HEK293 (cell line): ENCODE measurements around the gene MLNR.

ENCODE experiments used
- CTCF ChIA-PET: fragments of 350-600 bp; formaldehyde crosslinking; extraction: SDS; loops from one replicate; lab custom pipeline; 2021; ENCODE audit warnings: antibody characterized with exemption; lab: Yijun Ruan, JAX
- POLR2A ChIA-PET: fragments of 300-600 bp; formaldehyde crosslinking; extraction: SDS; loops from one replicate; lab custom pipeline; 2020; ENCODE audit warnings: antibody characterized with exemption, inconsistent platforms; lab: Yijun Ruan, JAX
- H3K27ac ChIP-seq: fragments of 200-500 bp; sonication (Bioruptor generic); 2 replicates; pipeline ENCODE4 v1.5.1; 2014; ENCODE audit warnings: low read depth, low read length, control low read depth, inconsistent platforms; ENCODE audit errors: extremely low read depth
- H3K36me3 ChIP-seq, 2 experiments: fragments of 200-500 bp in 1 of 2; sonication (Bioruptor generic) in 1 of 2; 1 replicate in 1 of 2; 2 replicates in 1 of 2; pipeline ENCODE4 v1.5.1; 2014 to 2017; ENCODE audit warnings: inconsistent platforms in 2 of 2, low read length in 2 of 2; ENCODE audit not compliant: control insufficient read depth in 2 of 2, insufficient read depth in 1 of 2
- H3K4me1 ChIP-seq: fragments of 200-500 bp; sonication (Bioruptor generic); 2 replicates; pipeline ENCODE4 v1.5.1; 2014; ENCODE audit warnings: mild to moderate bottlenecking, low read length, inconsistent platforms; ENCODE audit not compliant: control insufficient read depth, insufficient read depth
- H3K4me3 ChIP-seq: 2 replicates; pipeline ENCODE4 v1.5.1; 2011; ENCODE audit warnings: low read depth, mild to moderate bottlenecking, control low read depth, low read length, moderate library complexity
- H3K9me3 ChIP-seq: fragments of 200-500 bp; sonication (Bioruptor generic); 2 replicates; pipeline ENCODE4 v1.5.1; 2014; ENCODE audit warnings: low read depth, low read length, inconsistent platforms; ENCODE audit not compliant: control insufficient read depth, insufficient read depth
- EGR2 ChIP-seq: fragments of 450-650 bp; formaldehyde crosslinking; IDR thresholded peaks from 2 replicates; pipeline ENCODE4 v1.5.1; 2016; ENCODE audit warnings: low read depth, missing biosample characterization, missing genetic modification characterization
- GLIS1 ChIP-seq: fragments of 450-650 bp; formaldehyde crosslinking; IDR thresholded peaks from 2 replicates; pipeline ENCODE4 v1.5.1; 2016; ENCODE audit warnings: missing biosample characterization, missing genetic modification characterization
- OSR2 ChIP-seq: fragments of 450-650 bp; formaldehyde crosslinking; IDR thresholded peaks from 2 replicates; pipeline ENCODE4 v1.5.1; 2016; ENCODE audit warnings: missing biosample characterization, missing genetic modification characterization
- SALL2 ChIP-seq: fragments of 450-650 bp; formaldehyde crosslinking; IDR thresholded peaks from 2 replicates; pipeline ENCODE4 v1.5.0; 2017; ENCODE audit warnings: missing biosample characterization, mild to moderate bottlenecking, missing genetic modification characterization, borderline replicate concordance
- ZBTB8A ChIP-seq: fragments of 450-650 bp; formaldehyde crosslinking; IDR thresholded peaks from 2 replicates; pipeline ENCODE4 v1.5.1; 2016; ENCODE audit warnings: missing biosample characterization, missing genetic modification characterization
- ZIC2 ChIP-seq: fragments of 450-650 bp; formaldehyde crosslinking; IDR thresholded peaks from 2 replicates; pipeline ENCODE4 v1.5.1; 2016; ENCODE audit warnings: missing biosample characterization, missing genetic modification characterization
- ZNF169 ChIP-seq: fragments of 450-650 bp; formaldehyde crosslinking; IDR thresholded peaks from 2 replicates; pipeline ENCODE4 v1.5.1; 2016; ENCODE audit warnings: missing biosample characterization, missing genetic modification characterization
- ZNF202 ChIP-seq: fragments of 450-650 bp; formaldehyde crosslinking; IDR thresholded peaks from 2 replicates; pipeline ENCODE4 v1.5.1; 2016; ENCODE audit warnings: missing biosample characterization, missing genetic modification characterization, borderline replicate concordance
- ZNF248 ChIP-seq: fragments of 450-650 bp; formaldehyde crosslinking; IDR thresholded peaks from 2 replicates; pipeline ENCODE4 v1.5.1; 2017; ENCODE audit warnings: missing biosample characterization, missing genetic modification characterization
- ZNF416 ChIP-seq: fragments of 450-650 bp; formaldehyde crosslinking; IDR thresholded peaks from 2 replicates; pipeline ENCODE4 v1.5.1; 2016; ENCODE audit warnings: missing biosample characterization, missing genetic modification characterization
- ZNF510 ChIP-seq: fragments of 450-650 bp; formaldehyde crosslinking; IDR thresholded peaks from 2 replicates; pipeline ENCODE4 v1.5.1; 2018; ENCODE audit warnings: mild to moderate bottlenecking, missing genetic modification characterization, missing biosample characterization; ENCODE audit not compliant: insufficient replicate concordance
- ZNF521 ChIP-seq: fragments of 450-650 bp; formaldehyde crosslinking; IDR thresholded peaks from 2 replicates; pipeline ENCODE4 v1.5.1; 2017; ENCODE audit warnings: missing biosample characterization, mild to moderate bottlenecking, missing genetic modification characterization
- ZNF549 ChIP-seq: fragments of 450-650 bp; IDR thresholded peaks from 2 replicates; pipeline ENCODE4 v1.5.1; 2018; ENCODE audit warnings: missing biosample characterization, missing genetic modification characterization, mild to moderate bottlenecking, inconsistent platforms, moderate library complexity
- ZNF629 ChIP-seq: fragments of 450-650 bp; formaldehyde crosslinking; IDR thresholded peaks from 2 replicates; pipeline ENCODE4 v1.5.1; 2017; ENCODE audit warnings: missing biosample characterization, missing genetic modification characterization
- TF ChIP-seq, protein P1 (sequence below): fragments of 450-650 bp; formaldehyde crosslinking; IDR thresholded peaks from 2 replicates; pipeline ENCODE4 v1.5.1; 2017; ENCODE audit warnings: missing biosample characterization, missing genetic modification characterization
- TF ChIP-seq, protein P2 (sequence below): sonication (generic); formaldehyde crosslinking; IDR thresholded peaks from 2 replicates; pipeline ENCODE4 v1.8.1; 2022; ENCODE audit warnings: mild to moderate bottlenecking, moderate library complexity, missing genetic modification reagents
- TF ChIP-seq, protein P3 (sequence below): fragments of 450-650 bp; formaldehyde crosslinking; IDR thresholded peaks from 2 replicates; pipeline ENCODE4 v1.5.1; 2016; ENCODE audit warnings: missing biosample characterization, missing genetic modification characterization
- TF ChIP-seq, protein P4 (sequence below): fragments of 450-650 bp; formaldehyde crosslinking; IDR thresholded peaks from 2 replicates; pipeline ENCODE4 v1.5.0; 2017; ENCODE audit warnings: missing biosample characterization, missing genetic modification characterization, borderline replicate concordance
- TF ChIP-seq, protein P5 (sequence below): fragments of 450-650 bp; formaldehyde crosslinking; IDR thresholded peaks from 2 replicates; pipeline ENCODE4 v1.5.1; 2016; ENCODE audit warnings: missing biosample characterization, missing genetic modification characterization

Gene MLNR

DNA sequence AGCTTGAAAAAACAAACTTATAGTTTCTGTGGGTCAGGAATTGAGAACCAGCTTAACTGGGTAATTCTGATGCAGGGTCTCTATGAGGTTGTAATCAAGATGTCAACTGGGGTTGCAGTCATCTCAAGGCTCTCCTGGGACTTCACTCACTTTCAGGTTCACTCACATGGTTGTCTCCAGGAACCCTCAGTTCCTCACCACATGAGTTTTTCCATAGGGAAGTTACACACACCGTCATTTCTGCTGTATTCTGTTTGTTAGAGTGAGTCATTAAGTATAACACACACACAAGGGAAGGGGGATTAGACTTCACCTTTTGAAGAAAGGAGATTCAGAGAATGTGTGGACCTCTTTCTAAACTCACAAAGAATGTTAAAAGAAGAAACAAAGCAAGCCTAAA lies 34.9 kb upstream of the MLNR start (continued):
- TF ChIP-seq, protein P1, sequence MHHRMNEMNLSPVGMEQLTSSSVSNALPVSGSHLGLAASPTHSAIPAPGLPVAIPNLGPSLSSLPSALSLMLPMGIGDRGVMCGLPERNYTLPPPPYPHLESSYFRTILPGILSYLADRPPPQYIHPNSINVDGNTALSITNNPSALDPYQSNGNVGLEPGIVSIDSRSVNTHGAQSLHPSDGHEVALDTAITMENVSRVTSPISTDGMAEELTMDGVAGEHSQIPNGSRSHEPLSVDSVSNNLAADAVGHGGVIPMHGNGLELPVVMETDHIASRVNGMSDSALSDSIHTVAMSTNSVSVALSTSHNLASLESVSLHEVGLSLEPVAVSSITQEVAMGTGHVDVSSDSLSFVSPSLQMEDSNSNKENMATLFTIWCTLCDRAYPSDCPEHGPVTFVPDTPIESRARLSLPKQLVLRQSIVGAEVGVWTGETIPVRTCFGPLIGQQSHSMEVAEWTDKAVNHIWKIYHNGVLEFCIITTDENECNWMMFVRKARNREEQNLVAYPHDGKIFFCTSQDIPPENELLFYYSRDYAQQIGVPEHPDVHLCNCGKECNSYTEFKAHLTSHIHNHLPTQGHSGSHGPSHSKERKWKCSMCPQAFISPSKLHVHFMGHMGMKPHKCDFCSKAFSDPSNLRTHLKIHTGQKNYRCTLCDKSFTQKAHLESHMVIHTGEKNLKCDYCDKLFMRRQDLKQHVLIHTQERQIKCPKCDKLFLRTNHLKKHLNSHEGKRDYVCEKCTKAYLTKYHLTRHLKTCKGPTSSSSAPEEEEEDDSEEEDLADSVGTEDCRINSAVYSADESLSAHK (tag by site-specific recombination): no peak
- no peak for TF ChIP-seq ZNF510 (tag by site-specific recombination)
- TF ChIP-seq, protein P2, sequence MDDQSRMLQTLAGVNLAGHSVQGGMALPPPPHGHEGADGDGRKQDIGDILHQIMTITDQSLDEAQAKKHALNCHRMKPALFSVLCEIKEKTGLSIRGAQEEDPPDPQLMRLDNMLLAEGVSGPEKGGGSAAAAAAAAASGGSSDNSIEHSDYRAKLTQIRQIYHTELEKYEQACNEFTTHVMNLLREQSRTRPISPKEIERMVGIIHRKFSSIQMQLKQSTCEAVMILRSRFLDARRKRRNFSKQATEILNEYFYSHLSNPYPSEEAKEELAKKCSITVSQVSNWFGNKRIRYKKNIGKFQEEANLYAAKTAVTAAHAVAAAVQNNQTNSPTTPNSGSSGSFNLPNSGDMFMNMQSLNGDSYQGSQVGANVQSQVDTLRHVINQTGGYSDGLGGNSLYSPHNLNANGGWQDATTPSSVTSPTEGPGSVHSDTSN (CRISPR knock-in tag): no peak
- no peak for TF ChIP-seq ZNF629

DNA sequence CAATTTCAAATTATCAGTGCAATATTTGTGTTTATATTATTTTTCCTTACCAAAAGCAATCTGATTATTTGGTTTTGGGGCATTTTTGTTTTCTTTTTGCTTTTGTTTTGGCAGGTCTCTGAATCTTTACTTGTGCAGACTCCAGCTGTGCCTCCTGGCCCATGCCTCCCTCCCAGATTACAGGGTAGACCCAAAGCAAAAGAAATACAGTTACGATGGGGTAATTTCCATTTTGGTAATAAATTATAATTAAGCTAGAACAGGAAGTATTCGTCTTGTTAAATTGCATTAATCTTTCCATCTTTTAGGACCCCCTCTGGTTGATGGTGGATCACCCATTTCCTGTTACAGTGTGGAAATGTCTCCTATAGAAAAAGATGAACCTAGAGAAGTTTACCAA lies 29.2 kb upstream of the MLNR start:
- H3K4me3 ChIP-seq: no peak overlapping the region
- no peak overlapping the region for H3K27ac ChIP-seq
- TF ChIP-seq ZIC2 (tag by site-specific recombination): no peak
- TF ChIP-seq ZNF549 (tag by site-specific recombination): no peak
- TF ChIP-seq, protein P3, sequence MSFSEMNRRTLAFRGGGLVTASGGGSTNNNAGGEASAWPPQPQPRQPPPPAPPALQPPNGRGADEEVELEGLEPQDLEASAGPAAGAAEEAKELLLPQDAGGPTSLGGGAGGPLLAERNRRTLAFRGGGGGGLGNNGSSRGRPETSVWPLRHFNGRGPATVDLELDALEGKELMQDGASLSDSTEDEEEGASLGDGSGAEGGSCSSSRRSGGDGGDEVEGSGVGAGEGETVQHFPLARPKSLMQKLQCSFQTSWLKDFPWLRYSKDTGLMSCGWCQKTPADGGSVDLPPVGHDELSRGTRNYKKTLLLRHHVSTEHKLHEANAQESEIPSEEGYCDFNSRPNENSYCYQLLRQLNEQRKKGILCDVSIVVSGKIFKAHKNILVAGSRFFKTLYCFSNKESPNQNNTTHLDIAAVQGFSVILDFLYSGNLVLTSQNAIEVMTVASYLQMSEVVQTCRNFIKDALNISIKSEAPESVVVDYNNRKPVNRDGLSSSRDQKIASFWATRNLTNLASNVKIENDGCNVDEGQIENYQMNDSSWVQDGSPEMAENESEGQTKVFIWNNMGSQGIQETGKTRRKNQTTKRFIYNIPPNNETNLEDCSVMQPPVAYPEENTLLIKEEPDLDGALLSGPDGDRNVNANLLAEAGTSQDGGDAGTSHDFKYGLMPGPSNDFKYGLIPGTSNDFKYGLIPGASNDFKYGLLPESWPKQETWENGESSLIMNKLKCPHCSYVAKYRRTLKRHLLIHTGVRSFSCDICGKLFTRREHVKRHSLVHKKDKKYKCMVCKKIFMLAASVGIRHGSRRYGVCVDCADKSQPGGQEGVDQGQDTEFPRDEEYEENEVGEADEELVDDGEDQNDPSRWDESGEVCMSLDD (tag by site-specific recombination): no peak
- no peak for TF ChIP-seq ZNF416
- TF ChIP-seq, protein P4, sequence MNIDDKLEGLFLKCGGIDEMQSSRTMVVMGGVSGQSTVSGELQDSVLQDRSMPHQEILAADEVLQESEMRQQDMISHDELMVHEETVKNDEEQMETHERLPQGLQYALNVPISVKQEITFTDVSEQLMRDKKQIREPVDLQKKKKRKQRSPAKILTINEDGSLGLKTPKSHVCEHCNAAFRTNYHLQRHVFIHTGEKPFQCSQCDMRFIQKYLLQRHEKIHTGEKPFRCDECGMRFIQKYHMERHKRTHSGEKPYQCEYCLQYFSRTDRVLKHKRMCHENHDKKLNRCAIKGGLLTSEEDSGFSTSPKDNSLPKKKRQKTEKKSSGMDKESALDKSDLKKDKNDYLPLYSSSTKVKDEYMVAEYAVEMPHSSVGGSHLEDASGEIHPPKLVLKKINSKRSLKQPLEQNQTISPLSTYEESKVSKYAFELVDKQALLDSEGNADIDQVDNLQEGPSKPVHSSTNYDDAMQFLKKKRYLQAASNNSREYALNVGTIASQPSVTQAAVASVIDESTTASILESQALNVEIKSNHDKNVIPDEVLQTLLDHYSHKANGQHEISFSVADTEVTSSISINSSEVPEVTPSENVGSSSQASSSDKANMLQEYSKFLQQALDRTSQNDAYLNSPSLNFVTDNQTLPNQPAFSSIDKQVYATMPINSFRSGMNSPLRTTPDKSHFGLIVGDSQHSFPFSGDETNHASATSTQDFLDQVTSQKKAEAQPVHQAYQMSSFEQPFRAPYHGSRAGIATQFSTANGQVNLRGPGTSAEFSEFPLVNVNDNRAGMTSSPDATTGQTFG (tag by site-specific recombination): no peak
- TF ChIP-seq, protein P5, sequence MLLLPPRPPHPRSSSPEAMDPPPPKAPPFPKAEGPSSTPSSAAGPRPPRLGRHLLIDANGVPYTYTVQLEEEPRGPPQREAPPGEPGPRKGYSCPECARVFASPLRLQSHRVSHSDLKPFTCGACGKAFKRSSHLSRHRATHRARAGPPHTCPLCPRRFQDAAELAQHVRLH (tag by site-specific recombination): no peak
- TF ChIP-seq, protein P2 (CRISPR knock-in tag): no peak
- no peak for TF ChIP-seq ZBTB8A
- no peak for TF ChIP-seq ZNF169
- TF ChIP-seq EGR2 (tag by site-specific recombination): no peak
- no peak for TF ChIP-seq ZNF521
- no peak for TF ChIP-seq SALL2 (tag by site-specific recombination)
- TF ChIP-seq ZNF248 (tag by site-specific recombination): no peak
- no peak for TF ChIP-seq OSR2 (tag by site-specific recombination)
- no peak for TF ChIP-seq GLIS1
- no peak for TF ChIP-seq ZNF202 (tag by site-specific recombination)
- ChIA-PET CTCF (no interaction called here), POLR2A (no interaction called here)
- H3K4me1 ChIP-seq: no peaks in the 10 kb centered on the region
- no peaks in the 10 kb centered on the region for H3K9me3 ChIP-seq
- peaks cover 15 to 38% of the 10 kb centered on the region in 2 experiments for H3K36me3 ChIP-seq
